Measurements from ENCODE around the gene LHFPL3. TPM values are rescaled to one million over a fixed set of nuclear protein-coding genes. Genes with fewer than 3 reads are reported as not detected.

The LHFPL3 gene
- total RNA-seq, 4 donors from 2014 or later: not detected

- no peak for TF ChIP-seq CTCF (IDR thresholded peaks at IDR 0.05; ENCODE audit: low read depth)
Measured at GRCh38 chr7:104773796-104774195, 445.4 kb downstream of the LHFPL3 start.

GRCh38 chr7:104775531-104775930 lies 447.1 kb downstream of the LHFPL3 start:
- no peak for TF ChIP-seq CTCF (IDR thresholded peaks at IDR 0.05; ENCODE audit: low read depth)

- TF ChIP-seq CTCF (IDR thresholded peaks at IDR 0.05; ENCODE audit: low read depth): no peak
Measured at GRCh38 chr7:104777301-104777800, 448.9 kb downstream of the LHFPL3 start.

- TF ChIP-seq CTCF (IDR thresholded peaks at IDR 0.05; ENCODE audit: low read depth): no peak
Measured at GRCh38 chr7:104779888-104780287, 451.5 kb downstream of the LHFPL3 start.

- no peak for TF ChIP-seq CTCF (IDR thresholded peaks at IDR 0.05; ENCODE audit: low read depth)
Measured at GRCh38 chr7:104784686-104785085, 456.3 kb downstream of the LHFPL3 start.

- no peak for TF ChIP-seq CTCF (IDR thresholded peaks at IDR 0.05; ENCODE audit: low read depth)
Measured at GRCh38 chr7:104789780-104790179, 461.4 kb downstream of the LHFPL3 start.

- no peak for TF ChIP-seq CTCF (IDR thresholded peaks at IDR 0.05; ENCODE audit: low read depth)
Measured at GRCh38 chr7:104790440-104790839, 462.0 kb downstream of the LHFPL3 start.

All from subcutaneous adipose tissue (tissue), 4 donors.